Central memory CD8-positive, alpha-beta T cell (primary cell): ENCODE data around the gene MAD1L1.

Source experiments
- ATAC-seq: fragments of 150-1000 bp; cut with Tn5 transposase; replicated peaks from 2 replicates; pipeline ENCODE4 v1.10.0; 2022; ENCODE audit warnings: mild to moderate bottlenecking, moderate FRiP score, moderate number of reproducible peaks; ENCODE audit not compliant: poor library complexity, severe bottlenecking; ENCODE audit errors: extremely low read depth
- DNase-seq, 2 donors: peaks; one replicate each; pipeline ENCODE4 v3.0.0; 2021; ENCODE audit warnings: low spot score in 2 of 2
- H3K27ac Mint-ChIP-seq: one replicate; pipeline ENCODE4 v1.8.0; 2022; ENCODE audit warnings: low read depth, mild to moderate bottlenecking, moderate library complexity, mixed read lengths
- H3K27me3 Mint-ChIP-seq: one replicate; pipeline ENCODE4 v1.8.0; 2022; ENCODE audit warnings: mixed read lengths
- H3K36me3 Mint-ChIP-seq: one replicate; pipeline ENCODE4 v1.8.0; 2022; ENCODE audit warnings: mild to moderate bottlenecking, moderate library complexity, mixed read lengths; ENCODE audit not compliant: insufficient read depth
- H3K4me1 Mint-ChIP-seq: one replicate; pipeline ENCODE4 v1.8.0; 2022; ENCODE audit warnings: mixed read lengths
- H3K4me3 Mint-ChIP-seq: one replicate; pipeline ENCODE4 v1.8.0; 2022; ENCODE audit warnings: mild to moderate bottlenecking, moderate library complexity, mixed read lengths
- H3K9me3 Mint-ChIP-seq: one replicate; pipeline ENCODE4 v1.8.0; 2022; ENCODE audit warnings: mixed read lengths

MAD1L1 gene

DNA sequence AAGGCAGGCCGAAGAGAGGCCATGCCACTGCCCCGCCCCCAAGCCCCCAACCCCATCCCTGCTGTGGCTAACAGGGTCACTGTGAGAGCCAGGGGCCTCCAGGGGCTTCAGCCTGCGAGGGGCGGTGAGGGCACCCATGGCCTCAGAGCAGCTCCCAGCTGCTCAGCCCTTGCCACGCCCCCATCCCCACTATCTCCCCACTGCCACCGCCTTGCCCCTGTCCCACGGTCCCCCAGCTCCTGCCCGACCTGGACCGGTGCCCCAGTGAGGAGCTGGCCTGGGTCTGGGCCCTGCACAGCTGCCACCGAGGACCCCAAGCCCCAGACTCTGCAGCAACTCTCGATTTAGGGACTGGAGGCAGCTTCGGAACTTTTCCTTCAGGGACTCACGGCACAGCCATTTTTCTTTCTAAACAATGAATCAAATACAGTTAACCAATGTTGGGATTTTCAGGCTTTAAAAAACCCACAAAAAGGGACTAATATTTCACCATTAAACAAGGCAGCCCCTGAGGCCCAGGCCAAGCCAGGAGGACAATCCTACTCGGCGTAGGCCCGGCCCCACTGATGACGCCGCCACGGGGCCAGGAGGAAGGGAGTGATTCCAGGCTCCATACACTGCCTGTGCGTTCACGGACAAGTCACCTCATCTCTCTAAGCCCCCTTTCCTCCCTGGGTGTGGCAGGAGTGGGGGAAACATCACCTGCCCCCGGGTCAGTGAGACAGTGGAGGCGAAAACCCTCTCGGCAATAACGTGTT lies 325.6 kb downstream of the MAD1L1 start:
- no peaks in the 10 kb centered on the region for H3K9me3 Mint-ChIP-seq
- H3K36me3 Mint-ChIP-seq: peaks cover 9% of the 10 kb centered on the region
- no peak overlapping the region for H3K4me3 Mint-ChIP-seq
- H3K27me3 Mint-ChIP-seq: no peaks in the 10 kb centered on the region
- DNase-seq (no peak), ATAC-seq (no peak)
- no peak overlapping the region for H3K27ac Mint-ChIP-seq
- H3K4me1 Mint-ChIP-seq: peaks cover 26% of the 10 kb centered on the region

DNA sequence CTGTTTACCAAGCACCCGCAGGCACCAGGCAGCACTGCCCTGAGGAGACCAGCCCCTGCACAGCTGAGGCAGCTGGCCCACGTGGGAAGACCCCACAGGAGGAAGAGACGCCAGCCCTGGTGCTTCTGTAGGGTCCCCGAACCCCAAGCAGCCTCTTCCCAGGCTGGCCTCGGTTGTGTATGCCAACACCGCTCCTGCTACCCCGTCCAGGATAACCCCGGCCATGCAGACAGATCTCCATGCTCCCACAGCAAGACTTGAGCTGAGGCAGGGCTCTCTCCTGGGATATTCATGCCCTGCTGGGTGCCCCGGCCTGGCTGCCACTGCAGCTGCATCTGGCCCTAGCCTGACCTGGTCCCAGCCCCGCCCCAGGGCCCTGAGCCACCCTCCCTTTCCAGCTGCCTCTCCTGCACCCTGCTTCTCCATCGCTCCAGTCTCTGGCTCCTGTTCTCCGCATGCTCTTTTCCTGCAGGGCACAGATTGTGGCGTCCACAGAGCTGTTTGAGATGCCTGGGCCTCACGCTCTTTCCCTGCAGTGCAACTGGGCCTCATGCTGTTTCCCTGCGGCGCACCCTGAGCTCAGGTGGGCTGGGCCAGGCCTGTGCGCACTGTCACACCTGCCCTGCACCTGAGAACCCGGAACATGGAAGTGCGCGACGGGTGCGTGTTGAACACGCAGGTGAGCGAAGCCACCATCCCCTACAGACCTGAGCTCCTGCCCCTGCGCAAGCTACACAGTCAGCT lies 326.5 kb downstream of the MAD1L1 start:
- Mint-ChIP-seq H3K4me3 (no peak overlapping the region), H3K9me3 (no peaks in the 10 kb centered on the region), H3K27me3 (no peaks in the 10 kb centered on the region), H3K36me3 (peaks cover 2% of the 10 kb centered on the region), H3K27ac (peak overlapping the region; percentile 85), H3K4me1 (peaks cover 17% of the 10 kb centered on the region)
- ATAC-seq (no peak), DNase-seq (no peak)

DNA sequence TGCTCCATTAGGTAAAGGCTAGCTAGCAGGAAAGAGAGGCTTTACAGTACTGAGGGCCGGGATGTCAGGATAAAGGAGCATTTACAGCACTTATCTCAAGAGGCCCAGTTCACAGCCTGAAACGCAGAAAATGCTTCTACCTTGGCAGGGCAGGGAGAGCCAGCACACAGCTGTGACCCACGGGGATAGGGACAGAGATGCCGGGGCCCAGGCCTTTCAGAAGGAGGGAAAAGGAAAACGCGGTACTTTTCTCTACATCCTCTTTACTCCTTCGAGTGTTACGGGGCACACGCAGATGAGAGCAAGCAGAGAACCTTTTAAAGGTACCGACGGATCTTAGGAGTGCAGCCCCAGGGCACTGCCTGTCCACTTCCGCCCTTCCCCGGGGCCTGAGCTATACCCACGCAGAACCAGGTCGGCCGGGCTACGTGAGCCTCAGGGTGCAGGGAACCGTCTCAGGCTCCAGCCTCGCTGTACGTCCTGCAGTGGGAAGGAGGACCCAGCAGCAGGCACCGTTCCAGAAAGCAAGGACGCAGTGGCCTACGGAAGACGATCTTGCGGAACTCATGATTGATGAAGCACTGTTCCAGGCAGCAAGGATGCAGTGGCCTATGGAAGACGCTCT lies 330.4 kb downstream of the MAD1L1 start:
- no peaks in the 10 kb centered on the region for H3K9me3 Mint-ChIP-seq
- H3K4me1 Mint-ChIP-seq: peaks cover 12% of the 10 kb centered on the region
- no peaks in the 10 kb centered on the region for H3K27me3 Mint-ChIP-seq
- no peak for DNase-seq
- no peak for ATAC-seq
- H3K27ac Mint-ChIP-seq: no peak overlapping the region
- H3K36me3 Mint-ChIP-seq: peaks cover 4% of the 10 kb centered on the region
- no peak overlapping the region for H3K4me3 Mint-ChIP-seq

DNA sequence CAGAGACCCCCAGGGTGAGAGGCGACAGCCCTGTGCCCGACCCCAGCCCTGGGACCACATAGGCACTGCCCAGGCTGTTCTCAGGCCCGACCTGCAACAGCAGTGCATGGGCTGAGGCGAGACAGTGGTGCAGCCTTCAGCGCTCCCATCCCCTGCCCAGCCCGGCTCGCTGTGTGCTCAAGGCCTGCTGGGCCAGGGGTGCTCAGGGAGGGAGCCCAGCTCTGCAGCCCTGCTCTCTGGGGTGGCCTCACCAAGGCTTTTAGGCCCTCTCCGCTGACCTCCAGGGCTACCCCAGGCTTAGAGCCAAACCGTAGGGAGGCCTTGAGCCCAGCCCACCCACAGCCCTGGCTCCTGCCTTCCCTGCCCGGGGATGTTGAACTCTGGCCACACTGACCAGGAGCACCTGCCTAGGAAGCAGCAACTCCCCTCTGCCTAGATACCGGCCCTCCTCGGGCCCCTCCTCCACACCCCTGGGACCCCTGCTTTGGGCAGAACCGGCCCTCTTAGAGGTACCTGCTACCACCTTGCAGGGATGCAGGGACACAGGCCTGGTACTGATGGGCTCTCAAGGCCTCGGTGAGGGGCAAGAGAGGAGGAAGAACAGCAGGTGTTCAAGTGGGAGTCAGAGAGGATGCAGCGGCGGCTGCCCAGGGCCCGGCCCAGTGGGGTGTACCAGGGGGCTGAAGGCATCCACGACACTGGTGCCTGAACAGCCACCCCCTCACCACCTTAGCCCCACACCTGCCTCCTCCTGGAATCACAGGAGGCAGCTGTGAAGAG lies 331.1 kb downstream of the MAD1L1 start:
- DNase-seq (no peak), ATAC-seq (no peak)
- Mint-ChIP-seq H3K27ac (no peak overlapping the region), H3K9me3 (no peaks in the 10 kb centered on the region), H3K36me3 (peaks cover 4% of the 10 kb centered on the region), H3K4me1 (peaks cover 10% of the 10 kb centered on the region), H3K27me3 (no peaks in the 10 kb centered on the region), H3K4me3 (no peak overlapping the region)

DNA sequence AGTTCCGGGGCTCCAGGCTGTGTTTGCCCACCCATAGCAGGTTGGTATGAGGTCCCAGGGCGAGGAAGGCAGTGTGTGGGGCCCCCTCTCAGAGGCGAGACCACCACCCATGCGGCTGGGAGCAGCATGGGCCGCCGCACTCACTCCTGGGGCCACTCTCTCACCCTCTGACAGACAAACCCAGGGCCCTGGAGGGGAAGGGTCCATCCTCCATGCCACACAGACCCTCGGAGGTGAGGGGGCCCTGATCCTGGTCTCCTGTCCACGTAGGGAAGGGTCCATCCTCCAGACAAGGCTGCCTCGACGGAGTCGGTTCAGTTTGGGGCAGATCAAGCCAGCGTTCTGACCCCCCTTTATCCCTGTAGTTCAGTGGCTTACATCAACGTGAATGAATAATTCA lies 331.9 kb downstream of the MAD1L1 start:
- Mint-ChIP-seq H3K4me3 (no peak overlapping the region), H3K9me3 (no peaks in the 10 kb centered on the region), H3K4me1 (peaks cover 6% of the 10 kb centered on the region), H3K27ac (no peak overlapping the region), H3K27me3 (no peaks in the 10 kb centered on the region), H3K36me3 (peaks cover 5% of the 10 kb centered on the region)
- DNase-seq (no peak), ATAC-seq (no peak)

DNA sequence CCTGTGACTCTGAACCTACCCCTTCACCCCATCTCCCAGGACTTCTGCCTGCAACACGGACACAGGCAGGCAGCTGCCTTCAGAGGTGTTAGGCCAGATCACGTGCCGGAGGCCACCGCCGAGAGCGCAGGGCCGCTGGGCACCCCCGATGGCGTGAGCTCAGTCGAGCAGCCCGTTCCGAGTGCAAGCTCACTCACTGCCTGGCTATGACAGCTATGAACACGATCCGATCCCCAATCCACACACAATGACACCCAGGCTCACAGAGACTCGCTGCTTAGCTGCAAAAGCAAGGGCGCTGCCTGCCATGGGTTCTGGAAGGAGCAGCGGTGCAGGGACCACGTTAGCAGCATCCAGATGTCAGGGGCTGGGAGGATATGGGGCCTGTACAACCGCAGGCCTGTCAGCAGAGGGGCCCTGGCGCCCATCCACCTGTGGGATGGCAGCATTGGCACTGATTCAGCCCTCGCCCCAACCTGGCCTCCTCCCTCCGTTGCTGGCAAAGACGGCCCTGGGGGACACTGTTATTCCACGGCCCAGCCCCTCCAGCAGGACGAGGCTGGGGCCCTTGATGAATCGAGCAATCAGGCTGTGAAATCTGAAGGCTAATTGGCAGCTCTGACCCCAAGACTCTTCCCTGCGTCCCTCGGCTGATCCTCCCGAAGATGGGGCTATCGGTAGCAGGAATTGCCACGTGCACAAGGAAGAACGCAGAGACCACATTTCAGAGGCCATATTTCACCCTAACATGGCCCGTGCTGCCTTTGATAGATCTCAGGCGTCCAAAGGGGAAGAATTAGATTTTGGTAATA lies 332.6 kb downstream of the MAD1L1 start:
- DNase-seq (no peak), ATAC-seq (no peak)
- H3K9me3 Mint-ChIP-seq: no peaks in the 10 kb centered on the region
- H3K36me3 Mint-ChIP-seq: peaks cover 8% of the 10 kb centered on the region
- H3K4me3 Mint-ChIP-seq: no peak overlapping the region
- no peaks in the 10 kb centered on the region for H3K27me3 Mint-ChIP-seq
- peak overlapping the region; percentile 82 for H3K27ac Mint-ChIP-seq
- peaks cover 11% of the 10 kb centered on the region for H3K4me1 Mint-ChIP-seq

DNA sequence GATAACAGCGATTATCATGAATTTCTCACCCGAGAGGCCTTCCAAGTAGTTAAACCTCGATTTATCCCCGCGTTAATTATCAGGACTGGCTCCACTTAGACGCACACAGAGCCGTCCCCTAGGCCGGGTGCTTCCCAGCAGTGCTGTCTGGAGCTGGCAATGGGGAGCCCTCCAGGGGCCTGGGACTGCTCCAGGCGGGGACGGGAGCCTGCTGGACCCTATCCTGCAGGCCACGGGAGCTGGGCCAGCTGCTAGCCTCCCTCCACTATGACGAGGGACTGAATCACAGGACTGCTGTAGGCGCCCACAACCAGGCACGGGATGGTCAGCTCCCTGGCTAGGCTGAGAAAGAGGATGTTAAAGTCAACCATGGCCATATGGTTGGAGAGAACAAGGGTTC lies 333.5 kb downstream of the MAD1L1 start:
- peaks cover 9% of the 10 kb centered on the region for H3K36me3 Mint-ChIP-seq
- no peak for DNase-seq
- no peak for ATAC-seq
- peak overlapping the region; percentile 82 for H3K27ac Mint-ChIP-seq
- no peaks in the 10 kb centered on the region for H3K27me3 Mint-ChIP-seq
- no peaks in the 10 kb centered on the region for H3K9me3 Mint-ChIP-seq
- no peak overlapping the region for H3K4me3 Mint-ChIP-seq
- peaks cover 16% of the 10 kb centered on the region for H3K4me1 Mint-ChIP-seq

DNA sequence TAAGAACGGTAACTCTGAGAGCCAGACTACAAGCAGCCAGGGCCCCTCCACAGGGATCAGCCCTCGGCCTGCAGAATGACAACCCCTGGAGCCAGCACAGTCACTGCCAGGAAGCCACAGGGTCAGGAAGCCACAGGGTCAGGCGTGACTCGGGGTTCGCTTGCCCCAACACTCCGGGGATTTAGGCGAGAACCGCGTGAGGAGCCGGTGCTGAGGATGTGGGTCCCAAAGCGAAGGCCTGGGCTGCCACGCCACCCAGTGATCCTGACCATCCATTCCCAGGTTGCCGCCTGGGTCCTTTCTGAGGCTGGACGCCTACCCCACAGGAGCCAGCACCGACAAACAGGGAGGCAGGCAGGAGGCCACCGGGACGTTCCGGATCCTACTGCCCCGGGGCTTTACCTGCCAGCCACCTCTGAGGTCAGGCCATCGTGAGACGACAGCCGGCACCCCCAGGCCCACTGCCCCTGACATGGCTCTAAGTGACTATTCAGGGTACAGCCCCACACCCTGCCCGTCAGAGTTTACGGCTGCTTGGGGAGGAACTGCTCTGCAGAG lies 334.0 kb downstream of the MAD1L1 start:
- H3K9me3 Mint-ChIP-seq: no peaks in the 10 kb centered on the region
- peaks cover 9% of the 10 kb centered on the region for H3K36me3 Mint-ChIP-seq
- no peak overlapping the region for H3K27ac Mint-ChIP-seq
- no peaks in the 10 kb centered on the region for H3K27me3 Mint-ChIP-seq
- peaks cover 21% of the 10 kb centered on the region for H3K4me1 Mint-ChIP-seq
- DNase-seq (no peak), ATAC-seq (no peak)
- H3K4me3 Mint-ChIP-seq: no peak overlapping the region

DNA sequence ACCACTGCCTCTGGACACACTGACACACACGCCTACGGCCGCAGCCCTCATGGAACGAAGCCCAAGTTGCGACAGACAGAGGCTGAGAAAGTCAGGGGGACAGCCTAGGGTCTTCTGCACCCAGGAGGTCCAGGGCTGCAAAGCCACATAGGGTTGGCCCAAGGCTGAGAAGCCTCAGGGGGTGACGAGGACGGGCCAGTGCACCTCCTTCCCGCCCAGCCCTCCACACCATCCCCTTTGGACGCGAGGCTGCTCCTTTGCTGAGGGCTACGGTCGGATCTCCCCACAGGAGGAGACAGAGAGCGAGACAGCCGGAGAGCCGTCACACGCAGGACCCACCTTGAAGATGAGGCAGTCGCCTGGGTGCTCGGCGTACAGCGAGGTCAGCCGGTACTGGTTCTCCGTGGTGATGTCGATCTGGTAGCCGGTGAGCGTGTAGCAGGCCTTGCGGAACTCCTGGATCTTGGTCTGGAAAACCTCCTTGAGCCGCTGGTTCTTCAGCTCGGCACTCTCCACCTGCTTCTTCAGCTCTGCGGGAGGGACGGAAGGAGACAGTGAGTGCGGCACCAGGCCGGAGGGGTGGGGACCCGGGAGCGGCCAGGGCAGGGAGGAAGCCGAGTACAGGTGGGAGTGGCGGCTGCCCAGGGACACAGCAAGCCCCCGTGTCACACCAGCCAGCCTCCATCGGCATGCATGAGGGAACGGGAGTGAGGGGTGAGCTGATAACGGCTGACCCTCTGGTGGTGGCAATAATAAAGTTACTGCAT lies 334.7 kb downstream of the MAD1L1 start:
- H3K9me3 Mint-ChIP-seq: no peaks in the 10 kb centered on the region
- H3K27me3 Mint-ChIP-seq: no peaks in the 10 kb centered on the region
- H3K27ac Mint-ChIP-seq: peak overlapping the region; percentile 25
- DNase-seq: no peak
- peaks cover 9% of the 10 kb centered on the region for H3K36me3 Mint-ChIP-seq
- H3K4me3 Mint-ChIP-seq: no peak overlapping the region
- ATAC-seq: no peak
- H3K4me1 Mint-ChIP-seq: peaks cover 22% of the 10 kb centered on the region

DNA sequence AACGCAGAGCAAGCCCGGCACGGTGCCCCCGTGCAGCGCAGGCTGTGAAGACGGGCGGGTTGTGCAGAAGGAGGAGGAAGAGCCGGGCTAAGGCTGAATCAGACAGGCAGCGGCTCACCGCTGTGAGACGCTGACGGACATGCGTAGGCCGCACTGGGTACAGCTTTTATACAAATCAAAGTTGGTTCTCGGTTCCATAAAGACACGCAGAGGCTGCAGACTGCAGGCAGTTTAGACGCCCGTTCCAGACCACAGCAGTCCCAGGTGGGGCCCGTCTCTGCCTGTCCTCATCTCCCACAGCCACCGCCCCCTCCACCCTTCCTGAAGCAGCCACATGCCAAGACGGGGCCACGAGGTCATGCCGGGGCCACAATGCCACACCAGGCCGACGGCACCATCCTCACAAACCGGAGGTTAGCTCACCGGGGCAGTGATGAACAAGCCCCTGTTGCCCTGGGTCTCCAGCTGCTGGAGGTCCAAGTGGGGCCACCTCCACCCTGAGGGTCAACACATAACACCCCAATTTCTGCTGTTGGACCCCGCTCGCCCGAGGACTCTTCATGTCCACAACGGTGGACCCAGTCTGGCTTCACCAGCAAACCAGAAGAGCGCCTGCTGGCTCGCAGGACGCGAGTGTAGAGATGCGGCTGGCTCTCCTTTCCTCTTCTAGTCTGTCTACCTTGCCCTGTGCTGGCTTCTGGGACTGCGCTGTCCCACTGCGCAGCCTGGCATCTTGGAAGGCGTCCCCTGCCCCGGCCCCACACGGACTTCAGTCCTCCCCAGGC lies 335.5 kb downstream of the MAD1L1 start:
- Mint-ChIP-seq H3K4me3 (no peak overlapping the region), H3K36me3 (peaks cover 9% of the 10 kb centered on the region), H3K9me3 (no peaks in the 10 kb centered on the region), H3K4me1 (peaks cover 22% of the 10 kb centered on the region), H3K27me3 (no peaks in the 10 kb centered on the region), H3K27ac (peak overlapping the region; percentile 25)
- DNase-seq (no peak), ATAC-seq (no peak)
